MM.1S (cell line): Measurements from ENCODE around the gene EGLN2.

Experiments
- DNase-seq: peaks from one replicate; pipeline ENCODE4 v3.0.0-alpha.2; 2015
- H2AFZ ChIP-seq: fragments of 300-600 bp; sonication (generic); 2 replicates; pipeline ENCODE4 v1.6.0; 2016; ENCODE audit warnings: antibody characterized with exemption, low read length
- H3F3A ChIP-seq: fragments of 300-600 bp; sonication (generic); 2 replicates; pipeline ENCODE4 v1.6.1; 2016; ENCODE audit warnings: mild to moderate bottlenecking, antibody characterized with exemption, low read length, moderate library complexity, mixed read lengths; ENCODE audit not compliant: insufficient read depth
- H3K27ac ChIP-seq: fragments of 300-600 bp; sonication (generic); 2 replicates; pipeline ENCODE4 v1.5.1; 2016; ENCODE audit warnings: mild to moderate bottlenecking, low read length
- H3K27me3 ChIP-seq: fragments of 300-600 bp; sonication (generic); replicated peaks from 2 replicates; pipeline ENCODE4 v1.6.0; 2016; ENCODE audit warnings: low read length; ENCODE audit not compliant: insufficient read depth
- H3K36me3 ChIP-seq: fragments of 300-600 bp; sonication (generic); replicated peaks from 2 replicates; pipeline ENCODE4 v1.6.1; 2016; ENCODE audit warnings: mild to moderate bottlenecking, low read length, mixed read lengths; ENCODE audit not compliant: insufficient read depth
- H3K4me1 ChIP-seq: fragments of 300-600 bp; sonication (generic); 2 replicates; pipeline ENCODE4 v1.6.1; 2016; ENCODE audit warnings: low read length, mixed read lengths
- H3K4me2 ChIP-seq: fragments of 300-600 bp; sonication (generic); 2 replicates; pipeline ENCODE4 v1.6.0; 2016; ENCODE audit warnings: low read depth, low read length
- H3K4me3 ChIP-seq: fragments of 300-600 bp; sonication (generic); 2 replicates; pipeline ENCODE4 v1.5.1; 2016; ENCODE audit warnings: low read length, mixed read lengths
- H3K79me2 ChIP-seq: fragments of 300-600 bp; sonication (generic); 2 replicates; pipeline ENCODE4 v1.6.1; 2016; ENCODE audit warnings: mixed run types, low read length, mixed read lengths
- H3K9ac ChIP-seq: fragments of 300-600 bp; sonication (generic); 2 replicates; pipeline ENCODE4 v1.6.1; 2016; ENCODE audit warnings: low read length, mixed read lengths
- H3K9me2 ChIP-seq: fragments of 300-600 bp; sonication (generic); replicated peaks from 2 replicates; pipeline ENCODE4 v1.6.1; 2016; ENCODE audit warnings: mild to moderate bottlenecking, low read length, mixed read lengths; ENCODE audit not compliant: insufficient read depth
- H3K9me3 ChIP-seq: fragments of 300-600 bp; sonication (generic); replicated peaks from 2 replicates; pipeline ENCODE4 v1.6.1; 2016; ENCODE audit warnings: mild to moderate bottlenecking, low read length, mixed read lengths; ENCODE audit not compliant: insufficient read depth
- H4K20me1 ChIP-seq: fragments of 300-600 bp; sonication (generic); 2 replicates; pipeline ENCODE4 v1.6.1; 2016; ENCODE audit warnings: mild to moderate bottlenecking, low read length, moderate library complexity, mixed read lengths; ENCODE audit not compliant: insufficient read depth
- CTCF ChIP-seq: fragments of 300-600 bp; sonication (generic); IDR thresholded peaks from 2 replicates; pipeline ENCODE4 v1.5.1; 2016; ENCODE audit warnings: antibody characterized with exemption, low read length, mixed read lengths
- EZH2 ChIP-seq: fragments of 300-600 bp; sonication (generic); optimal IDR thresholded peaks from 2 replicates; pipeline ENCODE3; 2017; ENCODE audit warnings: low read depth, mild to moderate bottlenecking, antibody characterized with exemption, low read length, mixed read lengths
- EZH2phosphoT487 ChIP-seq: fragments of 300-600 bp; sonication (generic); IDR thresholded peaks from 2 replicates; pipeline ENCODE4 v1.6.1; 2018; ENCODE audit warnings: antibody characterized with exemption, low read length

Gene EGLN2

GRCh38 chr19:40798683-40799557, at the start of gene EGLN2:
Gene EGLN2, plus strand, starts transcription at chr19:40799191. Its CDS starts 1,382 bp downstream, at chr19:40800573.
- peak within 1 kb of the TSS; percentile 80 for H3K4me2 ChIP-seq
- peak within 1 kb of the TSS; percentile 91 for H3K4me3 ChIP-seq
- TF ChIP-seq CTCF: no peak
- no peak for TF ChIP-seq EZH2
- TF ChIP-seq EZH2phosphoT487: no peak
- H2AFZ ChIP-seq: peak within 1 kb of the TSS; percentile 83
- peaks cover 25% of the 10 kb centered on the region for H3K4me1 ChIP-seq
- no peaks in the 10 kb centered on the region for H3K9me3 ChIP-seq
- no peaks in the 10 kb centered on the region for H3K27me3 ChIP-seq
- H3K9me2 ChIP-seq: no peaks in the 10 kb centered on the region
- peak; percentile 99 for DNase-seq
- H3K36me3 ChIP-seq: no peaks in the 10 kb centered on the region
- H3F3A ChIP-seq: 0 out of 2 replicates have a peak, but pooled peaks cover 3% of the 10 kb centered on the region
- peak within 1 kb of the TSS; percentile 58; the same call in 1 of the 2 replicates for H3K27ac ChIP-seq
- peak within 1 kb of the TSS; percentile 77 for H3K9ac ChIP-seq
- no peaks in the 10 kb centered on the region for H4K20me1 ChIP-seq
- H3K79me2 ChIP-seq: peaks cover 38% of the 10 kb centered on the region

DNA sequence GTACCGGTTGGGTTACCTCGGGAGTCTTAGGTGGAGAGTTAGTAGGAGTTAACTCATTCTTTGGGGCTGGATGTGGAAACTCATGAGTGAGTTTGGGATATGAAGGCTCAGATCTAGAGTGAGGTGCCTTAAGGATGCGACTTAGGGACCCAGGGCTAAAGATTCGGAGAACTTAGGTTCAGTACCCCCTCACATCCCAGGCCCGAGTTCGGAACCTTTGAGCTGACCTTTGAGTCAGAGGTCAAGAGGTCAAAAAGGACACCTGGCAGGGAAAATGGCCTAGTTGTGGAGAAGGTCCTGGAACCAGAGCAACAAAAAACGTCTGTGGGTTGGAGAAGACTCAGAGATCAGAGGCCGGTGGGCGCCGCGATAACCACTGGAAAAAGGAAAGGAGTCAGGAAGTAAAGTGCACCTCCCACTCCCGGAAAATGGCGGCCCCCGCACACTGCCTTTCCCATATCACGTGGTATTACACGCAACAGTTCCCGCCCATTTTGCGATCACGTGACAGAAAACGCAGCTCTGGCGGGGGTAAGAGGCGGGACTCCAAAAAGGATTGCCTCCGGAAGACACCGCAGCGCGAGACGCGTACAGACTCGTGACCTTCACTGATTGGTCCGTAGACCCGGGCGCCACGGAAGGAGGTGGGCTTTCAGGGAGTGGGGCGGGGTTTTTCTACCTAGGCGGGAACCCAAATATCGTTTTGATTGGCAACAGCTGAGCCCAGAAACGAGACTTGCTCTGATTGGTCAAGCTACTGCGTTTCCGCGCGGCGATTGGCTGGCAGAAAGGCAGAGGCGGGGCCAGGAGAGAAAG, 48.7 kb upstream of the EGLN2 start, which contains the start of gene ACTMAP:
TSS of gene ACTMAP (minus strand) at position 420 of the 816 bp plus-strand sequence. CDS start 674 bp downstream, outside the sequence.
- peak within 1 kb of the TSS; percentile 95 for H3K9ac ChIP-seq
- peak within 1 kb of the TSS; percentile 83 for H3K4me3 ChIP-seq
- H3F3A ChIP-seq: peaks cover 6% of the 10 kb centered on the region
- no peaks in the 10 kb centered on the region for H3K9me2 ChIP-seq
- peak within 1 kb of the TSS; percentile 61 for H2AFZ ChIP-seq
- peaks cover 10% of the 10 kb centered on the region for H4K20me1 ChIP-seq
- H3K4me1 ChIP-seq: 0 out of 2 replicates have a peak, but pooled peaks cover 9% of the 10 kb centered on the region
- H3K4me2 ChIP-seq: peak within 1 kb of the TSS; percentile 89
- peak; percentile 100 for DNase-seq
- H3K36me3 ChIP-seq: no peaks in the 10 kb centered on the region; the same call in 1 of the 2 replicates
- peak within 1 kb of the TSS; percentile 84 for H3K27ac ChIP-seq
- TF ChIP-seq EZH2 (no peak), CTCF (no peak), EZH2phosphoT487 (no peak)
- no peaks in the 10 kb centered on the region for H3K9me3 ChIP-seq
- peaks cover 53% of the 10 kb centered on the region for H3K79me2 ChIP-seq
- H3K27me3 ChIP-seq: no peaks in the 10 kb centered on the region

- Histone ChIP-seq H3K36me3 (no peaks in the 10 kb centered on the region; the same call in 1 of the 2 replicates), H3K4me3 (peak within 1 kb of the TSS; percentile 83), H3K27ac (peak within 1 kb of the TSS; percentile 84), H3K4me2 (peak within 1 kb of the TSS; percentile 89), H2AFZ (peak within 1 kb of the TSS; percentile 61), H3K9me2 (no peaks in the 10 kb centered on the region), H3K9ac (peak within 1 kb of the TSS; percentile 95), H3K9me3 (no peaks in the 10 kb centered on the region), H3K27me3 (no peaks in the 10 kb centered on the region), H3K4me1 (0 out of 2 replicates have a peak, but pooled peaks cover 9% of the 10 kb centered on the region), H4K20me1 (peaks cover 18% of the 10 kb centered on the region), H3K79me2 (peaks cover 61% of the 10 kb centered on the region), H3F3A (peaks cover 6% of the 10 kb centered on the region)
- peak; percentile 98 for DNase-seq
- TF ChIP-seq EZH2phosphoT487: no peak
Observed at GRCh38 chr19:40750874-40751537, 48.0 kb upstream of the EGLN2 start, which contains the start of gene SNRPA. Gene SNRPA, plus strand, starts transcription at chr19:40751203. Its CDS starts 206 bp downstream, at chr19:40751409.
